K562 (cell line): ENCODE results near the gene SYNE1. TPM values are rescaled to one million over a fixed set of nuclear protein-coding genes. Genes with fewer than 3 reads are reported as not detected.

Source experiments
- ATAC-seq: fragments of 200-7000 bp; cut with Tn5 transposase; 3 replicates; pipeline ENCODE4 v1.9.1; 2020; ENCODE audit warnings: moderate library complexity
- BruUV-seq: library from RNA; stranded (reverse); fragments of 400-500 nt; replicated peaks from 2 replicates; lab custom pipeline; 2021; lab: Mats Ljungman, UMichigan
- CTCF ChIA-PET: fragments of 300-600 bp; formaldehyde crosslinking; extraction: SDS; loops from one replicate; lab custom pipeline; 2021; ENCODE audit warnings: low intra/inter-chr PET ratio; lab: Yijun Ruan, JAX
- POLR2A ChIA-PET: fragments of 300-600, 350-650 bp; sonication (Branson Sonifier 250); formaldehyde crosslinking; extraction: SDS; loops from one replicate; lab custom pipeline; 2021; ENCODE audit warnings: antibody characterized with exemption, inconsistent platforms; lab: Yijun Ruan, JAX
- DNase-seq, 4 experiments: peaks; one replicate each; pipeline versions ENCODE4 v3.0.0 to v3.0.0-alpha.2; 2011 to 2018; ENCODE audit warnings: low spot score in 3 of 4, mixed read lengths in 3 of 4; ENCODE audit errors: extremely low read depth in 1 of 4
- FAIRE-seq: peaks from 2 replicates; lab custom pipeline; 2011; peaks lifted over from hg19 to GRCh38; lab: Jason Lieb, UNC
- H2AFZ ChIP-seq: 2 replicates; pipeline ENCODE4 v1.6.0; 2011; ENCODE audit warnings: low read depth, low read length, control low read depth, inconsistent platforms
- H3K27ac ChIP-seq: fragments of 200-600 bp; 3 replicates; pipeline ENCODE4 v1.8.0; 2011; ENCODE audit warnings: low read depth, mild to moderate bottlenecking, control low read depth, inconsistent platforms, low read length, moderate library complexity, mixed read lengths; ENCODE audit errors: extremely low read depth
- H3K27me3 ChIP-seq, 2 experiments: fragments of 300-600 bp in 1 of 2; 2 replicates in 1 of 2; 3 replicates in 1 of 2; pipeline versions ENCODE4 v1.6.0 to v1.8.0; 2011; ENCODE audit warnings: inconsistent platforms in 2 of 2, low read length in 2 of 2, mild to moderate bottlenecking in 1 of 2, mixed read lengths in 1 of 2, moderate library complexity in 1 of 2; ENCODE audit not compliant: control insufficient read depth in 2 of 2, insufficient read depth in 2 of 2
- H3K36me3 ChIP-seq: fragments of 300-600 bp; 3 replicates; pipeline ENCODE4 v1.8.0; 2011; ENCODE audit warnings: mild to moderate bottlenecking, low read length, inconsistent platforms; ENCODE audit not compliant: control insufficient read depth, insufficient read depth
- H3K4me1 ChIP-seq, 2 experiments: fragments of 200-600 bp in 1 of 2; replicated peaks in 1 of 2; 2 replicates in 1 of 2; 3 replicates in 1 of 2; pipeline versions ENCODE4 v1.5.1 to v1.8.0; 2011; ENCODE audit warnings: inconsistent platforms in 2 of 2, low read length in 2 of 2, mild to moderate bottlenecking in 1 of 2, mixed read lengths in 1 of 2, moderate library complexity in 1 of 2; ENCODE audit not compliant: control insufficient read depth in 2 of 2, insufficient read depth in 2 of 2
- H3K4me2 ChIP-seq: 2 replicates; pipeline ENCODE4 v1.6.1; 2011; ENCODE audit warnings: low read length, control low read depth, inconsistent platforms, mixed read lengths; ENCODE audit not compliant: insufficient read depth
- H3K4me3 ChIP-seq: fragments of 200-600 bp; sonication (generic), shearing (Covaris generic); 2 replicates; pipeline ENCODE4 v1.5.1; 2016; ENCODE audit warnings: control low read depth, inconsistent platforms
- H3K79me2 ChIP-seq: fragments of 200-600 bp; 3 replicates; pipeline ENCODE4 v1.8.0; 2011; ENCODE audit warnings: low read length, inconsistent platforms; ENCODE audit not compliant: control insufficient read depth, insufficient read depth
- H3K9ac ChIP-seq, 2 experiments: 2 replicates each; pipeline versions ENCODE4 v1.6.0 to v1.6.1; 2011; ENCODE audit warnings: low read depth in 2 of 2, low read length in 2 of 2, control low read depth in 1 of 2, inconsistent platforms in 1 of 2, mild to moderate bottlenecking in 1 of 2, mixed read lengths in 1 of 2; ENCODE audit not compliant: insufficient read depth in 1 of 2
- H3K9me1 ChIP-seq: one replicate; pipeline ENCODE4 v1.6.0; 2011; ENCODE audit warnings: inconsistent platforms, mild to moderate bottlenecking, low read length, moderate library complexity; ENCODE audit not compliant: control insufficient read depth, insufficient read depth
- H3K9me3 ChIP-seq: replicated peaks from 2 replicates; pipeline ENCODE4 v1.5.1; 2011; ENCODE audit warnings: low read depth, low read length, inconsistent platforms; ENCODE audit not compliant: control insufficient read depth, insufficient read depth
- H4K20me1 ChIP-seq: replicated peaks from 2 replicates; pipeline ENCODE4 v1.6.1; 2011; ENCODE audit warnings: low read length, inconsistent platforms, mixed read lengths; ENCODE audit not compliant: control insufficient read depth, insufficient read depth
- AFF4 ChIP-seq: sonication (generic); formaldehyde crosslinking; IDR thresholded peaks from 2 replicates; pipeline ENCODE4 v1.8.0; 2023; ENCODE audit warnings: mild to moderate bottlenecking, missing genetic modification reagents
- ELF1 ChIP-seq: fragments of 200-800 bp; sonication (Bioruptor generic); IDR thresholded peaks from 2 replicates; pipeline ENCODE4 v1.6.1; 2016; ENCODE audit warnings: missing genetic modification characterization, missing compliant biosample characterization
- HDAC8 ChIP-seq: fragments of 450-650 bp; IDR thresholded peaks from 2 replicates; pipeline ENCODE4 v1.6.1; 2016; ENCODE audit warnings: mild to moderate bottlenecking, missing genetic modification characterization, moderate library complexity, missing compliant biosample characterization
- ILF3 ChIP-seq: fragments of 450-650 bp; IDR thresholded peaks from 2 replicates; pipeline ENCODE4 v1.6.1; 2018; ENCODE audit warnings: antibody characterized with exemption, mild to moderate bottlenecking, moderate library complexity, borderline replicate concordance
- NR2C1 ChIP-seq, 2 experiments: fragments of 450-650 bp; IDR thresholded peaks; 2 replicates each; pipeline ENCODE4 v1.6.1; 2017; ENCODE audit warnings: mild to moderate bottlenecking in 2 of 2, antibody characterized with exemption in 1 of 2, inconsistent platforms in 1 of 2, missing compliant biosample characterization in 1 of 2, missing genetic modification characterization in 1 of 2
- POLR2H ChIP-seq: IDR thresholded peaks from 2 replicates; pipeline ENCODE4 v1.6.1; 2016; ENCODE audit warnings: missing genetic modification characterization, low read depth, mild to moderate bottlenecking, control low read depth, missing compliant biosample characterization, moderate library complexity
- SLC30A9 ChIP-seq: fragments of 250-450 bp; sonication (Bioruptor Pico); IDR thresholded peaks from 2 replicates; pipeline ENCODE4 v1.8.0; 2022; ENCODE audit warnings: mild to moderate bottlenecking, moderate library complexity
- TEAD1 ChIP-seq, 2 experiments: fragments of 450-650 bp in 1 of 2; sonication (generic) in 1 of 2; formaldehyde crosslinking; IDR thresholded peaks; 2 replicates each; pipeline versions ENCODE4 v1.4.0 to v1.8.0; 2020 to 2022; ENCODE audit warnings: mild to moderate bottlenecking in 2 of 2, missing genetic modification reagents in 1 of 2
- WGBS: fragments of 100-300 bp; shearing (Covaris generic); methylation state at CpG from one replicate; pipeline ENCODE4 v1.1.6; 2016; ENCODE audit warnings: low coverage, mixed read lengths; ENCODE audit not compliant: insufficient coverage; ENCODE audit errors: missing lambda C conversion rate; 5-methylcytosine and 5-hydroxymethylcytosine counted together
- in situ Hi-C: fragments of 300-500 bp; cut with MboI; formaldehyde crosslinking; loops from 4 replicates; pipeline ENCODE4 v1.15.0; 2018; ENCODE audit warnings: inconsistent platforms, mixed read lengths
- intact Hi-C: fragments of 100-400 bp; cut with micrococcal nuclease; formaldehyde crosslinking; loops from 2 replicates; pipeline ENCODE4 v1.14.2; 2022
- polyA plus RNA-seq, 8 experiments: library from polyadenylated mRNA; depleted of rRNA in 4 of 8; stranded (reverse) in 5 of 8; unstranded in 3 of 8; fragments of >200 nt; fragmentation: Nextera tagmentation in 2 of 8; fragmentation: Illumina TruSeq in 1 of 8; extraction: Ambion mirVana in 2 of 8; extraction: Trizol in 1 of 8; gene quantifications; 2 replicates each; pipeline versions ENCODE4 v1.2.1 to v1.2.3, GENCODE V29; 2011 to 2014; ENCODE audit warnings: inconsistent platforms in 1 of 8, missing spikeins in 1 of 8
- total RNA-seq, 7 experiments: library from RNA; depleted of rRNA in 6 of 7; stranded (reverse); fragments of >200 nt in 6 of 7; fragmentation: Illumina TruSeq in 2 of 7; extraction: Trizol in 2 of 7; gene quantifications; 2 replicates each; pipeline versions ENCODE4 v1.2.1 to v1.2.3, GENCODE V29; 2011 to 2021; ENCODE audit warnings: low replicate concordance in 1 of 7
- TF ChIP-seq, protein P1 (sequence below): fragments of 450-650 bp; formaldehyde crosslinking; IDR thresholded peaks from 2 replicates; pipeline ENCODE4 v1.4.0; 2020; ENCODE audit warnings: mild to moderate bottlenecking, moderate library complexity

SYNE1 gene
- total and polyA plus RNA-seq, 9 of the 15 experiments (the other 6 are each of a cell fraction or from before 2014, with no cell fraction given) = under 0.01 to 0.42 (median 0.08) TPM; not detected in 1

DNA sequence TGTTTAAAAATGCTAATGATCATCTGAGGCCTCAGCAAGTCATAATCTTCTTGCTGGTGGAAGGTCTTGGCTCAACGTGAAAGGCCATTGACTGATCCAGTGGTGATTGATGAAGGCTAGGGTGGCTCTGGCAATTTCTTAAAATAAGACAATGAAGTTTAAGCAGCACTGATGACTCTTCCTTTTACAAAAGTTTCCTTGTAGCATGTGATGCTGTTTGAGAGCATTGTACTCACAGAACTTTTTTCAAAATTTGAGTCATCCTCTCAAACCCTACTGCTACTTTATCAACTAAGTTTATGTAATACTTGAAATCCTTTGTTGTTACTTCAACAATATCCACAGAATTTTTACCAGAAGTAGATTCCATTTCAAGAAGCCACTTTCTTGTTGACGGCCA lies 447.4 kb downstream of the SYNE1 start (continued):
- TF ChIP-seq, protein P1, sequence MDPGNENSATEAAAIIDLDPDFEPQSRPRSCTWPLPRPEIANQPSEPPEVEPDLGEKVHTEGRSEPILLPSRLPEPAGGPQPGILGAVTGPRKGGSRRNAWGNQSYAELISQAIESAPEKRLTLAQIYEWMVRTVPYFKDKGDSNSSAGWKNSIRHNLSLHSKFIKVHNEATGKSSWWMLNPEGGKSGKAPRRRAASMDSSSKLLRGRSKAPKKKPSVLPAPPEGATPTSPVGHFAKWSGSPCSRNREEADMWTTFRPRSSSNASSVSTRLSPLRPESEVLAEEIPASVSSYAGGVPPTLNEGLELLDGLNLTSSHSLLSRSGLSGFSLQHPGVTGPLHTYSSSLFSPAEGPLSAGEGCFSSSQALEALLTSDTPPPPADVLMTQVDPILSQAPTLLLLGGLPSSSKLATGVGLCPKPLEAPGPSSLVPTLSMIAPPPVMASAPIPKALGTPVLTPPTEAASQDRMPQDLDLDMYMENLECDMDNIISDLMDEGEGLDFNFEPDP = no peak
- TF ChIP-seq ILF3 (no peak), AFF4 (CRISPR knock-in tag) (no peak)
- TF ChIP-seq, all 486 proteins: peak for 0

GRCh38 chr6:152188011-152188410 lies 449.2 kb downstream of the SYNE1 start:
- in situ Hi-C loops = no loop called here
- no peak overlapping the region for H2AFZ ChIP-seq
- ATAC-seq (no peak), FAIRE-seq (no peak), DNase-seq (no peak)
- ChIA-PET CTCF (no interaction called here), POLR2A (no interaction called here)
- no TSS peak for BruUV-seq
- 0% methylated on average over 3 of the region's 3 CpGs for WGBS
- no peaks in the 10 kb centered on the region for H3K9me3 ChIP-seq
- H3K4me2 ChIP-seq = no peak overlapping the region
- no peak overlapping the region for H3K9ac ChIP-seq
- H3K27me3 ChIP-seq = no peaks in the 10 kb centered on the region
- no peaks in the 10 kb centered on the region for H4K20me1 ChIP-seq
- no peaks in the 10 kb centered on the region for H3K79me2 ChIP-seq
- H3K4me3 ChIP-seq = no peak overlapping the region
- no peaks in the 10 kb centered on the region for H3K36me3 ChIP-seq
- intact Hi-C loops = no loop called here
- no peak overlapping the region for H3K27ac ChIP-seq
- TF ChIP-seq TEAD1 (CRISPR knock-in tag; IDR thresholded peaks at IDR 0.05) (no peak), POLR2H (no peak), NR2C1 (IDR thresholded peaks at IDR 0.05) (no peak), NR2C1 (tag; IDR thresholded peaks at IDR 0.05) (no peak), ELF1 (tag) (no peak), HDAC8 (tag) (no peak), SLC30A9 (CRISPR knock-in tag) (no peak)
- no peaks in the 10 kb centered on the region for H3K9me1 ChIP-seq
- H3K4me1 ChIP-seq = no peaks in the 10 kb centered on the region
